ENCODE measurements around the gene BBS9.

BBS9 gene

GRCh38 chr7:33399528-33400213 is 270.3 kb downstream of the BBS9 start:
- no peak for TF ChIP-seq SIN3A (IDR thresholded peaks at IDR 0.05; ENCODE audit: borderline replicate concordance, insufficient read depth, low read length)
- no peak for TF ChIP-seq REST (IDR thresholded peaks at IDR 0.05; ENCODE audit: insufficient read depth in 1 of 2, low read depth in 2 of 2, low read length in 2 of 2)

GRCh38 chr7:33400214-33400538 is 270.8 kb downstream of the BBS9 start:
- TF ChIP-seq POLR2AphosphoS5 (IDR thresholded peaks at IDR 0.05; ENCODE audit: low read depth, low read length) (no peak), FOXP2 (optimal IDR thresholded peaks at IDR 0.05; ENCODE audit: borderline replicate concordance, extremely low read depth, extremely low read length, insufficient read depth) (no peak), TAF1 (IDR thresholded peaks at IDR 0.05; ENCODE audit: borderline replicate concordance, insufficient read depth, low read length) (no peak), REST (IDR thresholded peaks at IDR 0.05; ENCODE audit: insufficient read depth in 1 of 2, low read depth in 2 of 2, low read length in 2 of 2) (no peak), SIN3A (IDR thresholded peaks at IDR 0.05; ENCODE audit: borderline replicate concordance, insufficient read depth, low read length) (no peak)

GRCh38 chr7:33410266-33410665 is 280.9 kb downstream of the BBS9 start:
- TF ChIP-seq REST (IDR thresholded peaks at IDR 0.05; ENCODE audit: insufficient read depth in 1 of 2, low read depth in 2 of 2, low read length in 2 of 2) (no peak), POLR2AphosphoS5 (IDR thresholded peaks at IDR 0.05; ENCODE audit: low read depth, low read length) (no peak), TAF1 (IDR thresholded peaks at IDR 0.05; ENCODE audit: borderline replicate concordance, insufficient read depth, low read length) (no peak), SIN3A (IDR thresholded peaks at IDR 0.05; ENCODE audit: borderline replicate concordance, insufficient read depth, low read length) (no peak), FOXP2 (optimal IDR thresholded peaks at IDR 0.05; ENCODE audit: borderline replicate concordance, extremely low read depth, extremely low read length, insufficient read depth) (no peak)

GRCh38 chr7:33411020-33411419 is 281.7 kb downstream of the BBS9 start:
- TF ChIP-seq FOXP2 (optimal IDR thresholded peaks at IDR 0.05; ENCODE audit: borderline replicate concordance, extremely low read depth, extremely low read length, insufficient read depth) (no peak), REST (IDR thresholded peaks at IDR 0.05; ENCODE audit: insufficient read depth in 1 of 2, low read depth in 2 of 2, low read length in 2 of 2) (no peak), POLR2AphosphoS5 (IDR thresholded peaks at IDR 0.05; ENCODE audit: low read depth, low read length) (no peak), SIN3A (IDR thresholded peaks at IDR 0.05; ENCODE audit: borderline replicate concordance, insufficient read depth, low read length) (no peak), TAF1 (IDR thresholded peaks at IDR 0.05; ENCODE audit: borderline replicate concordance, insufficient read depth, low read length) (no peak)

DNA sequence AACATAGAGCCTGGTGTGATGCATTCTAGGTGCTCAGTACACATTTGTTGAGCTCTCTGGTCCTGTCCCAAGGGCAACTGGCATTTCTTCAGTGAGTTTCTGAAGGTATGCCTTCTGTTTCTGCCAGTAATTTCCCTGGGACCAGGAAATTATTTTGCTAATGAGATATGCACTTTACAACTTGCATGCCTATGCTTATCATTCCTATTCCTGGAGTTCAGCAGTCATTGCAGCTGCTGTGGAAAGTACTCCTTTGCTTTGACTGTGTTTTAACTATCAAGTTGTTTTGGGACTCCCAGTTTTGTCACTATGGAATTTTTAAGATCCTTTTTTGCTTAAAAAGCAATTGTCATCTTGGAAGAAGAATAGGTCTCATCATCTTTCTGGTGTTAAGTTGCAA is 283.0 kb downstream of the BBS9 start:
- TF ChIP-seq SIN3A (IDR thresholded peaks at IDR 0.05; ENCODE audit: borderline replicate concordance, insufficient read depth, low read length) (no peak), REST (IDR thresholded peaks at IDR 0.05; ENCODE audit: insufficient read depth in 1 of 2, low read depth in 2 of 2, low read length in 2 of 2) (no peak), FOXP2 (optimal IDR thresholded peaks at IDR 0.05; ENCODE audit: borderline replicate concordance, extremely low read depth, extremely low read length, insufficient read depth) (no peak), TAF1 (IDR thresholded peaks at IDR 0.05; ENCODE audit: borderline replicate concordance, insufficient read depth, low read length) (no peak), POLR2AphosphoS5 (IDR thresholded peaks at IDR 0.05; ENCODE audit: low read depth, low read length) (no peak)
